ENCODE measurements around the gene KRT39.

The KRT39 gene

DNA sequence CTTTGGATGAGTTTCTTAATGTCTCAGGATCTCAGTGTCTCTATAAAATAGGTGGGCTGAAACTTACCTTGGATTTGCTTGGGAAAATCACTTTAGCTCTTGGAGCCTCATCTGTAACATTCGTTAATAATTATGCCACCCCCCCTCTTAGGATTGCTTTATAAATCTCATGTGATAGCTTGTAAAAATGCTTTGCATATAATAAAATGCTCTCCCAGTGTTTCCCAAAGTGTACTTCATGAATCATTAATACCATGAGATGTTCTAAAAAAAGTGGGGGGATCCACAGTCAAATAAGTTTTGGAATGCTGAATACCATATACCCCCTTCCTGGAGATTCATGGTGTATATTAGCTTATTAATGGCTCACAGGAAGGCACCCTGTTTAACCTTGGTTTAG lies 5.2 kb downstream of the KRT39 start:
- no peak overlapping the region for H3K4me3 ChIP-seq (ENCODE audit: low read depth in 1 of 2, low read length in 2 of 2)
- H3K9ac ChIP-seq (ENCODE audit: low read depth in 1 of 2, low read length in 2 of 2) = no peak overlapping the region
- H3K4me1 ChIP-seq (ENCODE audit: control insufficient read depth in 1 of 2, insufficient read depth in 2 of 2, low read length in 2 of 2) = peaks cover 0 to 3% of the 10 kb centered on the region in 2 donors
- H3K9me3 ChIP-seq (ENCODE audit: control insufficient read depth in 1 of 2, low read length in 2 of 2) = no peaks in the 10 kb centered on the region
- no peak overlapping the region for H3K27ac ChIP-seq (ENCODE audit: low read depth, low read length)
- H3K27me3 ChIP-seq (ENCODE audit: control insufficient read depth in 1 of 2, insufficient read depth in 2 of 2, low read length in 2 of 2) = no peaks in the 10 kb centered on the region
- H3K36me3 ChIP-seq (ENCODE audit: control insufficient read depth in 1 of 2, insufficient read depth in 2 of 2, low read length in 2 of 2) = no peaks in the 10 kb centered on the region

DNA sequence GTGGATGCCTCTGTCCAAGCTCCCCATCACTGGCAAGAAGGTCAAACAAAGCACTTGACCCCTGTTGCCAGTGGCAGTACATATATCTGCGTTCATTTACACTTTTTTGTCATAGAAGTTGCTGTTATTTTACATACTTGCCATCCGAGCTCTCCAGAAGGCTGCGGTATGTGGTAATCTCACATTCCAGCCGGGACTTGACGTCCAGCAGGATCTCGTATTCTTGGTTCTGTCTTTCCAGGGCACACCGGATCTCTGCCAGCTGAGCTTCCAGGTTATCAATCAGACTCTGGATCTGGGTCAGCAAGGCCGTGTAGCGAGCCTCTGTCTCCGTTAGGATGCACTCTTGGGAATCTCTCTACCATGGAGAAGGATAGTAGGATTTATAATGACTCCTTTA lies 6.6 kb downstream of the KRT39 start:
- Histone ChIP-seq H3K4me1 (ENCODE audit: control insufficient read depth in 1 of 2, insufficient read depth in 2 of 2, low read length in 2 of 2) (peaks cover 0 to 5% of the 10 kb centered on the region in 2 donors), H3K4me3 (ENCODE audit: low read depth in 1 of 2, low read length in 2 of 2) (no peak overlapping the region), H3K9me3 (ENCODE audit: control insufficient read depth in 1 of 2, low read length in 2 of 2) (no peaks in the 10 kb centered on the region), H3K27ac (ENCODE audit: low read depth, low read length) (no peak overlapping the region), H3K9ac (ENCODE audit: low read depth in 1 of 2, low read length in 2 of 2) (no peak overlapping the region), H3K36me3 (ENCODE audit: control insufficient read depth in 1 of 2, insufficient read depth in 2 of 2, low read length in 2 of 2) (no peaks in the 10 kb centered on the region), H3K27me3 (ENCODE audit: control insufficient read depth in 1 of 2, insufficient read depth in 2 of 2, low read length in 2 of 2) (no peaks in the 10 kb centered on the region)

DNA sequence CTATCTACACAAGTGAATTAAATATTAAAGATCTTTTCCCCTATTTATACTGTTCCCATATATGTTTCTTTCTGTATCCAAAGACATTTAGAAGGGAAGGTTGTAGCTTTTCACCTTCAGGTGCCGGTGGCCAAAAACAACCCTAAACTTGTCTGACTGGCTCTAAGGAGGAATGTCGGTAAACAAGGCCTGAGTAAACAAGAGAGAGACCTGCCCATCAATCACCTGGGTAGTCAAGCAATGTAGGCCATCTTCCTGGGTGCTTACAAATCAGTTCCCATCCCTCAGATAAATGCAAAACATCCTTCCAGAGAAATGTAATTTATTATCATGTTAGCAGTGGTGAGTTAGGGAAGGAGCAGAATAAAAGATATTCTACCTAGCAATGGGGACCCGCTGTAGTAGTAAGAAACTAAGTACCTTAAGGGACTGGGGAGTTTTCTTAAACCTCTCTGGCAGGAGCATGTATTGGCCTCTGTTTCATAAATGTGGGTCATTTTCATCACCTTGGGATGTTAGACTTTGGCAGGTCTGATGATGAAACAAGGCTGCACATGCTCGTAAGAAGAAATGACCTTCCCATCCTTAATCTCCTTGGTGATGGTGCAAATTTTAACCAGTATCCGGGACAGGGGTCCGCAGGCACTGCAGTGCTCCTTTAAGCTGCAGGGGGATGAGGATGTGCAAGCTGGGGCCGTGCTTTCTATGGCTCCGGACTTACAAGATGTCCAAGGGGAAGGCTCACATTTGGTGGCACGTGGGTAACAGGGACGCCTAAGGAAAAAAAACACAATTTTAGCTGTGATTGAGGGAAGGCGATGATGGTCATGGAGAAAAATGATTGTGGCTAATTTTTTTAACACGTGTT lies 8.4 kb downstream of the KRT39 start:
- H3K27me3 ChIP-seq (ENCODE audit: control insufficient read depth in 1 of 2, insufficient read depth in 2 of 2, low read length in 2 of 2) = no peaks in the 10 kb centered on the region
- H3K36me3 ChIP-seq (ENCODE audit: control insufficient read depth in 1 of 2, insufficient read depth in 2 of 2, low read length in 2 of 2) = no peaks in the 10 kb centered on the region
- H3K27ac ChIP-seq (ENCODE audit: low read depth, low read length) = no peak overlapping the region
- H3K9ac ChIP-seq (ENCODE audit: low read depth in 1 of 2, low read length in 2 of 2) = no peak overlapping the region
- H3K4me3 ChIP-seq (ENCODE audit: low read depth in 1 of 2, low read length in 2 of 2) = no peak overlapping the region
- no peaks in the 10 kb centered on the region for H3K9me3 ChIP-seq (ENCODE audit: control insufficient read depth in 1 of 2, low read length in 2 of 2)
- peaks cover 0 to 5% of the 10 kb centered on the region in 2 donors for H3K4me1 ChIP-seq (ENCODE audit: control insufficient read depth in 1 of 2, insufficient read depth in 2 of 2, low read length in 2 of 2)

DNA sequence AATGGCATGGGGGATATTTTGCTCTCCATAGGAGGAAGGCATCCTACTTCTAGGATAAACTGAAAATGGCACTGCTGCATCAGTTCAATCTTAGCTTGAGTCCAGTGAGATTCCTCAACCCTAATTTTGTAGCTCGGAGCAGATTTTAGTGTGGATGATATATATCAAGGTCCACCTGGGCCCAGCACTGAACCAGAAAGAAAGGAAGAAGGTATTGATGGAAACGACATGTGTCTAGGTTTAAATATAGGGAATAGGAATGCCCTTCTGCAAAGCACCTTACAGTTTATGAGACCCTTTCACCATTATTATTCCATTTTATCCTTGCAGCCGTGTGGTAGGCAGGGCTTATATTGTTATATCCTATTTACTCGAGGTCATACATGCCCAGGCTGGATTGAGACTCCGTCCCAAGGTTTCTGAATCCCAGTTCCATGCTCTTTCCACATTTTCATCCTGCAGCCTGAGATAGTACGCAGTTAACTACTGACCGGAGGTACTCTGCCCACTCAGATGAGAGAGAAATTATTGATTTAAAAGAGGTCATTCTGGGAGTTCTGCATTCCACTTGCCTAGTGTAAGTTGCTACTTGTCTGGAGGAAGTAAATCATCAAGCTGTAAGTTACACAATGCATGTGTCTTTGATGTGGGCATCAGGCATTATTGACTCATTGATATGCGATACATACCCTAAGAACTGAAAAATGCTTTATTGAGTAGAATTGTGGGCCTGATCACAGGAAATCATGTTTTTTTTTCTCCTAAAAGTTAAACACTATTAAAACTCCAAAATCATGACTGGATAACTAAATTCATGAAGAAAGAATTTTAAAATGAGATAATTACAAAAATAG lies 10.1 kb downstream of the KRT39 start:
- Histone ChIP-seq H3K9me3 (ENCODE audit: control insufficient read depth in 1 of 2, low read length in 2 of 2) (no peaks in the 10 kb centered on the region), H3K4me3 (ENCODE audit: low read depth in 1 of 2, low read length in 2 of 2) (no peak overlapping the region), H3K27me3 (ENCODE audit: control insufficient read depth in 1 of 2, insufficient read depth in 2 of 2, low read length in 2 of 2) (no peaks in the 10 kb centered on the region), H3K4me1 (ENCODE audit: control insufficient read depth in 1 of 2, insufficient read depth in 2 of 2, low read length in 2 of 2) (peaks cover 0 to 5% of the 10 kb centered on the region in 2 donors), H3K27ac (ENCODE audit: low read depth, low read length) (no peak overlapping the region), H3K36me3 (ENCODE audit: control insufficient read depth in 1 of 2, insufficient read depth in 2 of 2, low read length in 2 of 2) (no peaks in the 10 kb centered on the region), H3K9ac (ENCODE audit: low read depth in 1 of 2, low read length in 2 of 2) (no peak overlapping the region)

DNA sequence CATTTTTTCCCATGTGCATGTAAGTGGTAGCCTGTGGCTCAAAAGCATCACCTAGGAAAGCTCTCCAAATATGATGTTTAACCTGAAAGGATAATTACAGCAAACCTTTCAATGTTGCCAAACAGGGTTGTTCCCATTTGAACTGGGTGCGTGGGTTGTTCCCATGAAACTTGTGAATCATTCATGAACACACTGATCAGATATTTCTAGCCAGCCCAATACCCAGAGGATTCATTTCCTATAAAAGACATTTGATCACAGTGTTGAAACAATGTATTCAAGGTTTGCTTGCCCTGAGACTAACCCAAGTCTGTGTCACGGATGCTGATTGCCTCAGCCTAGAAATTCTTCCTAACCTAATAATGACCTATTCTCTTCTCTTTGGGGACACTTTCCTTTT lies 12.9 kb downstream of the KRT39 start:
- no peak overlapping the region for H3K4me3 ChIP-seq (ENCODE audit: low read depth in 1 of 2, low read length in 2 of 2)
- no peaks in the 10 kb centered on the region for H3K9me3 ChIP-seq (ENCODE audit: control insufficient read depth in 1 of 2, low read length in 2 of 2)
- H3K36me3 ChIP-seq (ENCODE audit: control insufficient read depth in 1 of 2, insufficient read depth in 2 of 2, low read length in 2 of 2) = no peaks in the 10 kb centered on the region
- H3K4me1 ChIP-seq (ENCODE audit: control insufficient read depth in 1 of 2, insufficient read depth in 2 of 2, low read length in 2 of 2) = peaks cover 9 to 11% of the 10 kb centered on the region in 2 donors
- no peaks in the 10 kb centered on the region for H3K27me3 ChIP-seq (ENCODE audit: control insufficient read depth in 1 of 2, insufficient read depth in 2 of 2, low read length in 2 of 2)
- no peak overlapping the region for H3K27ac ChIP-seq (ENCODE audit: low read depth, low read length)
- no peak overlapping the region for H3K9ac ChIP-seq (ENCODE audit: low read depth in 1 of 2, low read length in 2 of 2)

DNA sequence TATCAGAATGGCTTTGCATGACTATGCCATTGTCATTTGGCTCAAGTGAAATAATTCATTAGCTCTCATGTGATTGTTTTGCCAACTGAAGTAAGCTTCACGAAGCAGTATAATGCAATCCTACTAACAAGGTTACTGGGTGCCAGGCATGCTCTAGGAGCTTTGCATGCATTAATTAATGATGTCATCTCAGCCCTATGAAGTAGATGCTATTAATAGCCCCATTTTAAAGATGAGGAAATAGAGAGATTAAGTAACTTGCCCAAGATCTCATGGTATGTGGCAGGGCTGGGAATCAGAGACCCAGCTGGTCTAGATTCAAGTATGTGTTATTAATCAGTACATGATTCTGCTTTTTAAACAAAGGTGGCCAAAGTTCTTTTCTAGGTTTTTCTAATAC lies 14.1 kb downstream of the KRT39 start:
- Histone ChIP-seq H3K27ac (ENCODE audit: low read depth, low read length) (no peak overlapping the region), H3K4me3 (ENCODE audit: low read depth in 1 of 2, low read length in 2 of 2) (no peak overlapping the region), H3K4me1 (ENCODE audit: control insufficient read depth in 1 of 2, insufficient read depth in 2 of 2, low read length in 2 of 2) (peaks cover 9 to 12% of the 10 kb centered on the region in 2 donors), H3K9me3 (ENCODE audit: control insufficient read depth in 1 of 2, low read length in 2 of 2) (no peaks in the 10 kb centered on the region), H3K36me3 (ENCODE audit: control insufficient read depth in 1 of 2, insufficient read depth in 2 of 2, low read length in 2 of 2) (no peaks in the 10 kb centered on the region), H3K27me3 (ENCODE audit: control insufficient read depth in 1 of 2, insufficient read depth in 2 of 2, low read length in 2 of 2) (no peaks in the 10 kb centered on the region), H3K9ac (ENCODE audit: low read depth in 1 of 2, low read length in 2 of 2) (no peak overlapping the region)

DNA sequence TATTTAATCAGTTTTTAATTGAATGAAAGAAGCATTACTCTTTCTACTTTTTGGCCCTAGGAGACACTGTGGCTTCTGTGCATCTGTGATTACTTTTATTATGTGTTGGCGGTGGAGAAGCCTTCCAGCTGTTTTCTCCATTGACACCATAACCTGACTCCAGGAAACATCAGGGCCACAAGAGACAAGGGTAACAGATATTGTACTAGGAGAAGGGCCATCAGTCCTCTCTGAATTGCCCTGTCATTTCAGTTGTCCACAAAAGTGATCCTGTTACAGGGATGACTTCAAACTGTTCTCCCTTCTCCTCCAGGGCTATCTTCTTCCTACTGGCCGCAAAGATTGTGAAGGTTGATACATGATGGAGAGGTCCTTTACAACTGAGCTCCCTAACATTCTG lies 14.6 kb downstream of the KRT39 start:
- Histone ChIP-seq H3K9me3 (ENCODE audit: control insufficient read depth in 1 of 2, low read length in 2 of 2) (no peaks in the 10 kb centered on the region), H3K27me3 (ENCODE audit: control insufficient read depth in 1 of 2, insufficient read depth in 2 of 2, low read length in 2 of 2) (no peaks in the 10 kb centered on the region), H3K4me3 (ENCODE audit: low read depth in 1 of 2, low read length in 2 of 2) (no peak overlapping the region), H3K27ac (ENCODE audit: low read depth, low read length) (no peak overlapping the region), H3K4me1 (ENCODE audit: control insufficient read depth in 1 of 2, insufficient read depth in 2 of 2, low read length in 2 of 2) (peaks cover 9 to 12% of the 10 kb centered on the region in 2 donors), H3K9ac (ENCODE audit: low read depth in 1 of 2, low read length in 2 of 2) (no peak overlapping the region), H3K36me3 (ENCODE audit: control insufficient read depth in 1 of 2, insufficient read depth in 2 of 2, low read length in 2 of 2) (no peaks in the 10 kb centered on the region)

DNA sequence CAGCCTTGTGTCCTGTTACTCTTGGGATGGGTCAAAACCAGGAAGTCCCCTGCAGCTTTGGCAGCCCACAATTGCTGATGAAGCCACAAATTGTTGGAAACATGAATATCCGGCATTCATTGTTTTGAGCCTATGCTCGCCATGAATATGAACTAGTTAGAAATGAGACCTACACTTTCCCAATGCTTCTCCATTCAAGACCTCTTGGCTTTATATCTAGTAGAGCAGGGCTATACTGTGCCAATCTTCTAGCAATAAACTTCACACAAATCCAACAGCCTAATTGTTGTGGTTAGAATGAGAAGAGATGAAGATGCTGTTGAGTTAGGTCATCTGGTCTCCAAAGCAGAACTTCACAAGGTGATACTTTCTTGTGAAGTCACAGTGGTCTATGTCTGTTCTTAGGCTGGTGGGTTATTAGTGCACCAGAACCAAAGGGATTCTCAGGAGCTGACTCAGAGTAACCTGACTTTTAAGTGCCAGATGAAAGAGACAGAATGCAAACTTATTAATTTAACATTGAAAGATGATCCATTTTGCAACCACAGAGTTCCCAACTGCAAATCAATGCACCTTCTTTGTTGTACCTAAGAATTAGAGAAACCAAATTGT lies 15.6 kb downstream of the KRT39 start:
- Histone ChIP-seq H3K27me3 (ENCODE audit: control insufficient read depth in 1 of 2, insufficient read depth in 2 of 2, low read length in 2 of 2) (no peaks in the 10 kb centered on the region), H3K9ac (ENCODE audit: low read depth in 1 of 2, low read length in 2 of 2) (no peak overlapping the region), H3K4me3 (ENCODE audit: low read depth in 1 of 2, low read length in 2 of 2) (no peak overlapping the region), H3K9me3 (ENCODE audit: control insufficient read depth in 1 of 2, low read length in 2 of 2) (no peaks in the 10 kb centered on the region), H3K36me3 (ENCODE audit: control insufficient read depth in 1 of 2, insufficient read depth in 2 of 2, low read length in 2 of 2) (no peaks in the 10 kb centered on the region), H3K4me1 (ENCODE audit: control insufficient read depth in 1 of 2, insufficient read depth in 2 of 2, low read length in 2 of 2) (peaks cover 4 to 12% of the 10 kb centered on the region in 2 donors), H3K27ac (ENCODE audit: low read depth, low read length) (no peak overlapping the region)

DNA sequence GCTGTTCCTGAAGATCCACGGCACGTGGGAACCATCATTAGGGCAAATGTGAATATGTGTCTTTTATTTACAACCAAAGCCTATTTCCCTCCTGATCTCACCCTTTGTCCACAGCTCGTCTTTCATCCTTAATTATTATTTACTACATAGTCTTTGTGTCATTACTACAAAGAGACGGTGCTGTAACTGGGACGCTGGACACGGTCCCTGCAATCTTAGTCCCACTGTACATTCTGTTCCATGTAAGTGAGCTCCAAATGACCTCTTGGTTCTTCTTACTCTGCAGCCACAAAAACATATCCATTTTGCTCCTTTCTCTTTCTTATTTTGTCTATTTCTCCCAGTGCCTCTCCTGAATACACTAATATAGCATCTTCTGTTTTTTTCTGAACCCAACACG lies 16.6 kb downstream of the KRT39 start:
- H3K27me3 ChIP-seq (ENCODE audit: control insufficient read depth in 1 of 2, insufficient read depth in 2 of 2, low read length in 2 of 2) = no peaks in the 10 kb centered on the region

DNA sequence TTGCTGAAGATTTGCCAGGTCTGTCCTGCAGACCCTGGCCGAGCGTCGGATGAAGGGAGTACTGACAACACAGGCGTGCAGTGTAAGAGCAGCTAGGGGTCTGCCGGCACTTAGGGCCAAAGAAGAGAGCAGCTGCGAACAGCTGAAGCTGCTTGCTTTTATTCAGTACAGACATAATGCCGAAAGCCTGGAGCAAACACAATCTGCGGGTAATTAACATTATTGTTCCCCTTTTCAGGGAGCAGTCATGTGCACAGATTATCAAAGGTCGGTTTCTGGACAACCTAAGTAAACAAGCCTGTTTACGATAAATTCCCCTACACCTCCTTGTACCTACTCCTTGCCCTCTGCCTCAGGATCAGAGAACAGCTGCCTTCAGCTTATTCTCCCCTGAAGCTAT lies 17.3 kb downstream of the KRT39 start:
- H3K4me3 ChIP-seq (ENCODE audit: low read depth in 1 of 2, low read length in 2 of 2) = peak overlapping the region in 1 of 2 donors; percentile 4
- H3K27ac ChIP-seq (ENCODE audit: low read depth, low read length) = no peak overlapping the region
- H3K9me3 ChIP-seq (ENCODE audit: control insufficient read depth in 1 of 2, low read length in 2 of 2) = no peaks in the 10 kb centered on the region
- no peaks in the 10 kb centered on the region for H3K36me3 ChIP-seq (ENCODE audit: control insufficient read depth in 1 of 2, insufficient read depth in 2 of 2, low read length in 2 of 2)
- peaks cover 4 to 12% of the 10 kb centered on the region in 2 donors for H3K4me1 ChIP-seq (ENCODE audit: control insufficient read depth in 1 of 2, insufficient read depth in 2 of 2, low read length in 2 of 2)
- H3K9ac ChIP-seq (ENCODE audit: low read depth in 1 of 2, low read length in 2 of 2) = no peak overlapping the region
- no peaks in the 10 kb centered on the region for H3K27me3 ChIP-seq (ENCODE audit: control insufficient read depth in 1 of 2, insufficient read depth in 2 of 2, low read length in 2 of 2)

More for the DNA sequence above, 16.6 kb downstream of the KRT39 start:
- Histone ChIP-seq H3K9ac (ENCODE audit: low read depth in 1 of 2, low read length in 2 of 2) (no peak overlapping the region), H3K9me3 (ENCODE audit: control insufficient read depth in 1 of 2, low read length in 2 of 2) (no peaks in the 10 kb centered on the region), H3K4me1 (ENCODE audit: control insufficient read depth in 1 of 2, insufficient read depth in 2 of 2, low read length in 2 of 2) (peaks cover 4 to 12% of the 10 kb centered on the region in 2 donors), H3K27ac (ENCODE audit: low read depth, low read length) (no peak overlapping the region), H3K36me3 (ENCODE audit: control insufficient read depth in 1 of 2, insufficient read depth in 2 of 2, low read length in 2 of 2) (no peaks in the 10 kb centered on the region), H3K4me3 (ENCODE audit: low read depth in 1 of 2, low read length in 2 of 2) (no peak overlapping the region)

Measured in duodenal mucosa (tissue), 2 donors.